Activated CD4-positive, alpha-beta T cell treated with anti-CD3 and anti-CD28 coated beads, Interleukin-2, amount 50 U/mL, for 4 hours (primary cell): ENCODE measurements around the gene TXN2.
"Not testable (repeated sequence)": the region's sequence is repeated elsewhere in the genome, so short reads cannot be mapped to it uniquely, and the experiment has no call there.

ENCODE experiments used
- DNase-seq, 2 experiments: peaks; one replicate each; pipeline ENCODE4 v3.0.0-alpha.2; 2020

TXN2 gene

GRCh38 chr22:36425977-36426523 lies 55.4 kb downstream of the TXN2 start:
- DNase-seq: no peak

- DNase-seq: no peak
Measured at GRCh38 chr22:36424901-36425579, 56.4 kb downstream of the TXN2 start.

GRCh38 chr22:36424466-36424865 lies 57.0 kb downstream of the TXN2 start:
- not testable (repeated sequence) for DNase-seq

GRCh38 chr22:36423461-36424404 lies 57.7 kb downstream of the TXN2 start:
- DNase-seq: no peak

- DNase-seq: no peak
Measured at GRCh38 chr22:36422287-36423014, 59.0 kb downstream of the TXN2 start.

GRCh38 chr22:36419912-36420882 lies 61.2 kb downstream of the TXN2 start:
- no peak for DNase-seq

GRCh38 chr22:36419177-36419911 lies 62.1 kb downstream of the TXN2 start:
- DNase-seq: no peak

GRCh38 chr22:36417281-36417686 lies 64.2 kb downstream of the TXN2 start:
- DNase-seq: no peak
